ENCODE measurements around the gene TESK1.
"Not testable (repeated sequence)": the region's sequence is repeated elsewhere in the genome, so short reads cannot be mapped to it uniquely, and the experiment has no call there.

Gene TESK1

DNA sequence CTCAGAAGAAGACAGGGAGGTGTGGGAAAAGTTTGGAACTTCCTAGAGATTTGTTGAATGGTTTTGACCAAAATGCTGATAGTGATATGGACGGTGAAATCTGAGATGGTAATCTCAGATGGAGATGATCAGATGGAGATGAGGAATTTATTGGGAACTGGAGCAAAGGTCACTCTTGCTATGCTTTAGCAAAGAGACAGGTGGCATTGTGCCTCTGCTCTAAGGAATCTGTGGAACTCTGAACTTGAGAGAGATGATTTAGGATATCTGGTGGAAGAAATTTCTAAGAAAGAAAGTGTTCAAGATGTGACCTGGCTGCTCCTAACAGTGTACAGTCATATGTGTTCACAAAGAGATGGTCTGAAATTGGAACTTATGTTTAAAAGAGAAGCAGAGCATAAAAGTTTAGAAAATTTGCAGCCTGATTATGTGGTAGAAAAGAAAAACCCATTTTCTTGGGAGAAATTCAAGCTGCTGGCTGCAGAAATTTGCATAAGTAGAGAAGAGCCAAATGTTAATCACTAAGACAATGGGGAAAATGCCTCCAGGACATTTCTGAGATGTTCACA, 25.3 kb upstream of the TESK1 start:
- not testable (repeated sequence) for DNase-seq (ENCODE audit: low read depth in 2 of 2)

DNA sequence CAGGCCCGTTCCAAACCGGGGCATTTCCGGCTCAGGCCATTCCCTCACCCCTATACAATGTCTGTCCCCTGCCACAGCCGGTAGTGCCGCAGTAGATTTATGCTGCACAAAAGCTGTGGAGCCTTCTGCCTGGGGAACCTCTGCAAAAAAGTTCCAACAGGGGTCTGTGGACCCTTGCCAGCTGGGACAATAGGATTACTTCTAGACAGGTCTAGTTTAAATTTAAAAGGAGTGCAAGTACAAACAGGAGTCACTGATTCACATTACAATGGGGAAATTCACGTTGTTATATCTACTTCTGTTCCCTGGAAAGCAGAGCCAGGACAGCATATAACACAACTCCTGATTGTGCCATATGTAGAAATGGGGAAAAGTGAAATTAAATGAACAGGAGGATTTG, 21.5 kb upstream of the TESK1 start:
- not testable (repeated sequence) for DNase-seq (ENCODE audit: low read depth in 2 of 2)

DNA sequence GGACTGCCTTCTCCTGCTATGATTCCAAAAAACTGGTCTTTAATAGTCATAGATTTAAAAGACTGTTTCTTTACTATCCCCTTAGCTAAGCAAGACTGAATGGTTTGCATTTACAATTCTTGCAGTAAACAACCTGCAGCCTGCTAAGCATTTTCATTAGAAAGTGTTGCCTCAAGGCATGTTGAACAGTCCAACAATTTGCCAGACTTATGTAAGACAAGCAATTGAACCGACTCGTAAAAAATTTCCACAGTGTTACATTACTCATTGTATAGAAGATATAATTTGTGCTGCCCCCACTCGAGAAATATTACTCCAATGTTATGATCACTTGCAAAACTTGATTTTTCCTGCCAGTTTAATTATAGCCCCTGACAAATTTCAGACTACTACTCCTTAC, 20.4 kb upstream of the TESK1 start:
- not testable (repeated sequence) for DNase-seq (ENCODE audit: low read depth in 2 of 2)

DNA sequence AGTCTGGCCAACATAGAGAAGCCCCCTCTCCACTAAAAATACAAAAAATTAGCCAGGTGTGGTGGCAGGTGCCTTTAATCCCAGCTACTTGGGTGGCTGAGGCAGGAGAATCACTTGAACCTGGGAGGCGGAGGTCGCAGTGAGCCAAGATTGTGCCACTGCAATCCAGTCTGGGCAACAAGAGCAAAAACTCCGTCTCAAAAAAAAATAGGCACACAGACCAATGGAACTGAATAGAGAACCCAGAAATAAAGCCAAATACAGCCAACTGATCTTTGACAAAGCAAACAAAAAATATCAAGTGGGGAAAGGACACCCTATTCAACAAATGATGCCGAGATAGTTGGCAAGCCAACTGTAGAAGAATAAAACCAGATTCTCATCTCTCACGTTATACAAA, 16.6 kb upstream of the TESK1 start:
- DNase-seq (ENCODE audit: low read depth in 2 of 2), result not testable (repeated sequence)

DNA sequence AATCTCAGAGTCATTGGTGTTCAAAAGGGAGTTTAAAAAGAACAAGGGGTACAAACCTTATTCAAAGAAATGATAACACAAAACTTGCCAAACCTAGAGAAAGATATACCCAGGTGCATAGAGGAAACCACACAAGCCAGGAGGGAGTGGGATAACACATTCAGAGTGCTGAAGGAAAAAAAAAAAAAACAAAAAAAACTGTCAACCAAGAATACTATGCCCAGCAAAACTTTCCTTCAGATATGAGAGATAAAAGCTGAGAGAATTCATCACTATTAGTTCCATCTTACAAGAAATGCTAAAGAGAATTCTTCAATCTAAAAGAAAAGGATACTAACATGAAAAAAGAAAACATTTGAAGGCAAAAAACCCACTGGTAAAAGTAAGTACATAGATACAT, 11.5 kb upstream of the TESK1 start:
- DNase-seq (ENCODE audit: low read depth in 2 of 2), result no peak

DNA sequence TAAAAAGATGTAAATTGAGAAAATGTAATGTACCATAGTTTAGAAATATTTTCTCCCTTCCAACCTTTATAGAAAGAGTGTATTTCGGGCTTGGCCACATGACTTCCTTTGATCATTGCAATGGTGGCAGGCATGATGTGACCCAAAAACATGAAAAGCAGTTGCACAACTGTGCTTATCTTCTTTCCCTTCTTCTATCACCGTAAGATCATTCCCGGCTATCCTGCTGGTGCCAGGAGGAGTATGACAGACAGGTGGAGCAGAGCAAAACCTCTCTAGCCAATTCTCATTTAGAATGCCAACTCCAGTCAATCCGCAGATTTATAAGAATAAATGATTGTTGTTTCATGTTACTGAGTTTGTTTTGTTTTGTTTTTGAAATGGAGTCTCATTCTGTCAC, 10.6 kb upstream of the TESK1 start:
- DNase-seq (ENCODE audit: low read depth in 2 of 2), result no peak

DNA sequence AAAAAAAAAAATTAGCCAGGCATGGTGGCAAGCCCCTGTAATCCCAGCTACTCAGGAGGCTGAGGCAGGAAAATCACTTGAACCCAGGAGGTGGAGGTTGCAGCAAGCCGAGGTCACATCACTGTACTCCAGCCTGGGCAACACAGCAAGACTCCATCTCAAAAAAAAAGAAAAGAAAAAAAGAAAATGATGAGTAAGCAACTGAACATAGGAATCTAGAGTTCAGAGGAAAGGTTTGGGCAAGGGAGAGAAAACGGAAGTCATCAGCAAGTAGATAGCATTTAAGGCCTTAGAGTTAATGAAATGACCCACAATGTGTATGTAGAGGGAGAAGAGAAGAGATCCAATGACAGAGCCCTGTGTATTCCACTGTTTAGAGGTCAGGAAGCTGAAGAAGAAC, 8.2 kb upstream of the TESK1 start:
- DNase-seq (ENCODE audit: low read depth in 2 of 2), result not testable (repeated sequence)

DNA sequence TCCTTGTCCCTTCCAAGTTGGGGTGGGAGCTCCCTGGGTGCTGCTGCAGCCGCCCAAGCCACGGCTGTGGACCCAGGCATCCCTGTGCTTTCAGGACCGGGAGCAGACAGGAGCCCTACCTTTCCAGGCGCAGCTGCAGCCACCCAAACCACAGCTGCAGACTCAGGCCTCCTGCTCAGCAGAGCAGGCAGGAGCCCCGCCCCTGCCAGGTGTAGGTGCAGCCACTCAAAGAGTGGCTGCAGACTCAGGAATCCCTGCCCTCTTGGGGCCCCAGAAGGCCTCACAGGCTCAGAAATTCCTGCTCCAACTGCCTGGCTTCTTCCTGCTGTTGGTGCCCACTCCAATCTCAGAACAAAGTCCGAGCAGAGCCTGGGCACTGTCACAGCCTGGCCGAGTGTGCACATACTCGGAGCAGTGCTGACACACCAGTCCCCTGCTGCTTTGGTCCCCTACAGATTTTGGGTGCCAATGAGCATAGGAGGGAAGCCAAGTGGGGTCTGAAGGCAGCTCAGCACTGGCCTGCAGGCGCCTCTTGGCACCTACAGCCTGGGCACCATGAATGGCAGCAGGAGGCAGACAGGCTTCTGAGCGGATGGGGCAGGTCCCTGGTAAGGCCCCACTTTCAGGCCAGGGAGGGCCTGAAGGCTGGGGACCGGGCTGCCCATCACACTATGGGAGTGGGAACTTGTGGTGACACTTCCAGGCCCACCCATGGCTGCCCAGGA, 6.0 kb upstream of the TESK1 start:
- DNase-seq (ENCODE audit: low read depth in 2 of 2), result no peak

DNA sequence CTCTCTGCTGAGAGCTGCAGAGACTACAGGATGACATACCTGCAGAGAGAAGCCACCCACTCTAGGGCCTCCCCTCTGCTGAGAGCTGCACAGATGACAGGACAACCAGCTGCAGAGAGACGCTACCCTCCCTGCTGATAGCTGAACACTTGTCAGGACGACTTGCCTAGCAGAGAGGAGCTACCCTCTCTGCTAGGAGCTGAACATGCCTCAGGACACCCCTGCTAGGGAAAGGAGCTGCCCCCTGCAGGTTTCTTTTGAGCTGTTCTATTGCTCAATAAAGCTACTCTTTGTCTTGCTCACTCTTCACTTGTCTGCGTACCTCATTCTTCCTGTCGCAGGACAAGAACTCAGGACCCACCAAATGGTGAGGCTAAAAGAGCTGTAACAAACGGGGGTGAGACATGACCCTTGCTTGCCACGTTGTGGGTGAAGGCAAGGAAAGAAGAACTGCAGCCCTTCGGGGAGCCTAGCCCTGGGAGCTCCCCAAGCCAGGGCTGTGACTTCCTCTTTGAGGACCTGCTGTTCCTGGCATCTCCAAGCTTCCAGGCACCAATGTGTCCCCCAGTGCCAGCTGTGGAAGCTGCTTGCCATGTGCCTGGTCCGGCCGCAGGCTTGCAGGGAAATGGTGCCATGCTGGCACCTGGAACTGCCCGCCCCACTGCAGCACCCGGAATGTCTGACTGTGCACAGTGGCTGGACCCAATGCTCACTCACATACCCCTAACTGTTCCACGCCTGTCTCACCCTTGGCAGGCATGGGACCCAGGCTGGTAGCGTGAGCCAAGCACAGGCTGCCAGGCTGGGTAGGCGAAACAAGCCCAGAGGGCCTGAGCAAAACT, 5.1 kb upstream of the TESK1 start:
- DNase-seq (ENCODE audit: low read depth in 2 of 2), result no peak

DNA sequence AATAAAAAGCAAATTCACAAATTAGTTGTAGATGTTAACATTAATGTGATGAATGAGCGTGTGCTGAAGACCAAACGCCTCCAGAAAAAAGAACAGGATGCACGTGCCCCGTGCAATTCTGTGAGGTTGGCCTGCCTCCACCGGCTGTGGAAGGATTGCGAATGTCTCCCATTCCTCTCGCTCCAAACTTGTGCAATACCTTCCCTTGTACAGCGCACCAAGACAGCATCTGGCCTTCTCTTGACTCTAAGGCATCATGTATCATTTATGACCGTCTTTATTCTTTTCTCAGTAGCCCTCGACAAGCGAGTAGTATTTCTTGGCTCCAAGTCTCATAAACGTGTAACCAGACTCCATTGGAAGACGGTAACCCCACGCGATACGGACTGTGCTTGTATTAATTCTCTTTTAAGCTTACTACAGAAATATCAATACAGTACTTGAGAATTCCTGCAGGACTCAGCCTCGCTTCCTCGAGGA, 1.5 kb upstream of the TESK1 start:
- no peak for DNase-seq (ENCODE audit: low read depth in 2 of 2)

DNA sequence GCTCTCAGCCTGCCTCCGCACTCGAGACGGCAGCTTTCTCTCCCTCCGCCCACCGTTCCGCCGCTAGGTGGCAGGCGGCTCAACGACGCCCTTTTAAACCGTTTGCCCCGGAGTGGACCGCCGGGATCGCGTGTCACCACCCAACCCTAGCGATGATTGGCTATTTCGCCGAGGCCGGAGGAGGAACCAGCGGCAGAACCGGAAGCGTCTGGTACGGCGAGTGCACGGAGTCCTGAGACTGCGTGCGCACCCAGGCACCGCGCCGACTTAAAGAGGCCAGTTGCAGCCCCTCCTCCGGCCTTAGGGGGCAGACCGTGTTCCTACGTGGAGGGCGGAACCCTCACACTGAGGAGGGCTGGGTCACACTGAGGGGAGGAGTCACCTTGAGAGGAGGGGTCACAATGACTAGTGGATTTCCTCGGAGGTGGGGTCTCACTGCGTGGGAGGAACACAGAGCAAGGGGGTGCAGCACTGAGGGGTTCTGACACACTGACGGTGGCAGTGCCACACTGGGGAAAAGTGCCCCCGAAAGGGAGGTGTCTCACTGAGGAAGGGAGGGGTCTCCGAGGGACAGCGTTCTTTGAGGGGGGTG, 980 bp upstream of the TESK1 start:
- DNase-seq (ENCODE audit: low read depth in 2 of 2), result peak; percentile 98 to 99

DNA sequence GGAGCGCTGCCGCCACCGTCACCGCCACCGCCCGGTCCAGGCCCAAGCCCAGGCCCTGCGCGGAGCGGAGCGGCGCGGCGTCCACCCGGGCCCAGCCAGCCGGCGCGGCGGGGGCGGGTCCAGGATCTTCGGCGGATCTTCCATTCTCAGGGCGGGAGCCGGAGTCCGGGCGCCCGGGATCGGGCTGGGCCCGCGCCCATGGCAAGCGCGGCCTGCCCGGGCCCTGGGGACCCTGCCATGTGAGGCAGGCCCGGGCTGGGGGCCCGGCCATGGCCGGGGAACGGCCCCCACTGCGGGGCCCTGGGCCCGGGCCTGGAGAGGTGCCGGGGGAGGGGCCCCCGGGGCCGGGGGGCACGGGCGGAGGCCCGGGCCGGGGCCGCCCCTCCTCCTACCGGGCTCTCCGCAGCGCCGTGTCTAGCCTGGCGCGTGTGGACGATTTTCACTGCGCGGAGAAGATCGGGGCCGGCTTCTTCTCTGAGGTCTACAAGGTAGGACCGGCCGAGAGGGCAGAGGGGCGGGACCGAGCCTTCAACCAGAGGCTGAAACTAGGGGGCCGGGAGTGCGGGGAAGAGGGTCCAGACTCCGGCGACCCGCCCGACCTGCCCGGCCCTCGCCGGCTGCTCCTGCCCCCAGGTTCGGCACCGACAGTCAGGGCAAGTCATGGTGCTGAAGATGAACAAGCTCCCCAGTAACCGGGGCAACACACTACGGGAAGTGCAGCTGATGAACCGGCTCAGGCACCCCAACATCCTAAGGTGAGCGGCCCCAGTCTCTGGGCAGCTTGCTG, 482 bp downstream of the TESK1 start:
- no peak for DNase-seq (ENCODE audit: low read depth in 2 of 2)

DNA sequence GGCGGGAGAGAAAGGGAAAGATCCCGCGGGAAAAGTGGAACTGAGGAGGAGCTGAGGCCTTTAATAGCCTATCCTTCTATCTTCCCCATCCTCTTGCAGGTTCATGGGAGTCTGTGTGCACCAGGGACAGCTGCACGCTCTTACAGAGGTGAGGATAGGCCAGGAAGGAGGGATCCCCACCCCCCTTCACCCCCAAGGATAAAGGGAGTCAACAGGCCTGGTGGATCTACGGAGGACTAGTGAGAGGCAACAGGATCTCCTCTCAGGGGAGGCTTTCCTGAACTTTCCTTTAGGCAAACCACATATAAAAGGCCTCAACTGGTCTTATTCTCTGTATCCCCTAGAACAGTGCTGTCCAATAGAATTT, 1.1 kb downstream of the TESK1 start:
- no peak for DNase-seq (ENCODE audit: low read depth in 2 of 2)

DNA sequence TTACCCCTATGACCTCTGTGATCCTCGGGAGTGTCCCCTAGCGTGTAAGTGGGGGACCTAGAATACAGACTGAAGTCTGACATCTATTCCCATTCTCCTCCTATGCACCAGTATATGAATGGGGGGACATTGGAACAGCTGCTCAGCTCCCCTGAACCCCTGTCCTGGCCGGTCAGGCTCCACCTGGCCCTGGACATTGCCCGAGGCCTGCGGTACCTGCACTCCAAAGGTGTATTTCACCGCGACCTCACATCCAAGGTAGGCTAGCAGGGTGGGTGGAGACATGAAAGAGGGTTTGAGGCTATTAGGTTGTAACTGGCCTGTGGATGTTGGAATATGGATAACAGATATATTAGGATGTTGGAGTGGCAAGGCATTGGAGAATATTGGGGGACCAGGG, 1.7 kb downstream of the TESK1 start:
- no peak for DNase-seq (ENCODE audit: low read depth in 2 of 2)

DNA sequence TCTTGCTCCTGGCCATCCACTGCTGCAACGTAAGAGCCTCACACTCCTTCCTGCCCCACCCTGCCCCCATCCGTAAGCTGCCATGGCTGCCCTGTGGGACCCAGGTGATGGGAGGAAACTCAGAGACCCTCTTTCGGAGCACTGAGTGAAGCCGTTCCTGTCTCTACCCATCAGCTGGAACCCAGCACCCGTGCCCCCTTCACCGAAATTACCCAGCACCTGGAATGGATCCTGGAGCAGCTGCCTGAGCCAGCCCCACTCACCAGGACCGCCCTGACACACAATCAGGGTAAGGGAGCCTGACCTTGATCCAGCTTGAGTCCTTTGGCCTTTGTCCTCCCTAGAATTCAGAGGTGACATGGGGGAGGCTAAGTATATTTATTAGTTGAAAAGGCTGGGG, 3.2 kb downstream of the TESK1 start:
- DNase-seq (ENCODE audit: low read depth in 2 of 2), result no peak

DNA sequence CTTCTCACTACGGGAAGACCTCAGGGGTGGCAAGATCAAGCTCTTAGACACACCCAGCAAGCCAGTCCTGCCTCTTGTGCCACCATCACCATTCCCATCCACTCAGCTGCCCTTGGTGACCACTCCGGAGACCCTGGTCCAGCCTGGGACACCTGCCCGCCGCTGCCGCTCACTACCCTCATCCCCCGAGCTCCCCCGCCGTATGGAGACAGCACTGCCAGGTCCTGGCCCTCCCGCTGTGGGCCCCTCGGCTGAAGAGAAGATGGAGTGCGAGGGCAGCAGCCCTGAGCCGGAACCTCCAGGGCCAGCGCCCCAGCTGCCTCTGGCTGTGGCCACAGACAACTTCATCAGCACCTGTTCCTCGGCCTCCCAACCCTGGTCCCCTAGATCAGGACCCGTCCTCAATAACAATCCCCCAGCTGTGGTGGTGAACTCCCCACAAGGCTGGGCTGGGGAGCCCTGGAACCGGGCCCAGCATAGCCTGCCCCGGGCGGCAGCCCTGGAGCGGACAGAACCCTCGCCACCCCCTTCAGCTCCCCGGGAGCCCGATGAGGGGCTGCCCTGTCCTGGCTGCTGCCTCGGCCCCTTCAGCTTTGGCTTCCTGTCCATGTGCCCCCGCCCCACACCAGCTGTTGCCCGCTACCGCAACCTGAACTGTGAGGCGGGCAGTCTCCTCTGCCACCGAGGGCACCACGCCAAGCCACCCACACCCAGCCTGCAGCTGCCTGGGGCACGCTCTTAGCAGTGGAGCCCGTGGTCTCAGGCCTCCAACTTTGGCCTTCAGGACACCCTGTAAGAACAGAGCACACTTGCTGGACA, 4.1 kb downstream of the TESK1 start:
- no peak for DNase-seq (ENCODE audit: low read depth in 2 of 2)

DNA sequence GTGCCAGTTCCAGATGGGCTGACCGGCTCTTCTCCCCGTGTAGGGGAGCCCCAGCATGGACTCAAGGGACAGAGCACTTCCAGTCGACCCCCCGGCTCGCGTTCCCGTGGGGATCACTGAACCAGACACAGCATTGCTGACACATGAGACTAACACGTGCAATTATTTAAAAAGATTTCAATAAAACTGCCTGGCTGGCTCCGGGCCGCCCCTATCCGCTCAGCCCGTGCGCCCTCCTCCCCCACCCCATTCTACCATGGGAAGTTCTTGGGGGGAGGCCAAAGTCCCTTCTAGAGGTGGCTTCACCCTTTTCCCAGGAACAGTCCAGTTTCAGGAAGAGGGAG, 4.7 kb downstream of the TESK1 start:
- DNase-seq (ENCODE audit: low read depth in 2 of 2), result no peak

DNA sequence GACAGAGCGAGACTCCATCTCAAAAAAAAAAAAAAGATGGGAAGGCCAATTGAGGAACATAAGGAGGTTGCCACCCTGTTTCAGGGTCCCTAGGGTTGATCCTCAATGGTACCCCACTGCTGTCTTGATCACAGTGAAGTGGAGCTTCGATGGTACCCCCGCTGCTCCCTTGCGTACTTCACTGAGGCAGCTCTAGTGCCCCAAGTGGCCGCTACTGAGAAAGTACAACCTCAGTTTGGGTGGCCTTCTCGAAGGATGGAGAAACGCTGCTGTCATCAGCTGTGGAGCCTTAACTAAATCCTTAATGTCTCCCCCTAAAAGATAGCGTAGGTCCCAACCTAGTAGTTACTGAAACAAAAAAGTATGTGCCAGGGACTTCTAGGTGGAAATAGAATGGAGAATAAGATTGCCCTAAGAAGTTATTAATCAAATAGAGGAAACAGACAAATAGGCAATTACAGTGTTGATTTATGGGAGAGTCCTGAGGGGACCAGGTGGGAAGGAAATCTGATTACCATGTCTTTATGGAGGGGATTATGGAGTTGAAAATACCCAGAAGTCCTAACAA, 6.3 kb downstream of the TESK1 start:
- peak; percentile 26 to 27 for DNase-seq (ENCODE audit: low read depth in 2 of 2)

DNA sequence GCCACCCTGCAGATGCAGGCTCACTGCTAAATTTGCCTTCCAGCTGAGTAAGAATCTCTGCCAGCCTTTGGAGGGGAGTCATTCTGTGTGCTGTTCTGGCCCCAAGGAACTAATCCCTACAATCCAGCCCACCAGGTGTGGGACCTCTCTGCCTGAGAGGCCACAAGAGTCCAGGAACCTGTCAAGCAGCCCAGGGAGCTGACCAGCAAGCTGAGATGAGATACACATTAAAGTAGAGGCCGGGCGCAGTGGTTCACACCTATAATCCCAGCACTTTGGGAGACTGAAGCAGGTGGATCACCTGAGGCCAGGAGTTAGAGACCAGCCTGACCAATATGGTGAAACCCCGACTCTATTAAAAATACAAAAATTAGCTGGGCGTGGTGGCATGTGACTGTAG, 7.0 kb downstream of the TESK1 start:
- DNase-seq (ENCODE audit: low read depth in 2 of 2), result not testable (repeated sequence)

DNA sequence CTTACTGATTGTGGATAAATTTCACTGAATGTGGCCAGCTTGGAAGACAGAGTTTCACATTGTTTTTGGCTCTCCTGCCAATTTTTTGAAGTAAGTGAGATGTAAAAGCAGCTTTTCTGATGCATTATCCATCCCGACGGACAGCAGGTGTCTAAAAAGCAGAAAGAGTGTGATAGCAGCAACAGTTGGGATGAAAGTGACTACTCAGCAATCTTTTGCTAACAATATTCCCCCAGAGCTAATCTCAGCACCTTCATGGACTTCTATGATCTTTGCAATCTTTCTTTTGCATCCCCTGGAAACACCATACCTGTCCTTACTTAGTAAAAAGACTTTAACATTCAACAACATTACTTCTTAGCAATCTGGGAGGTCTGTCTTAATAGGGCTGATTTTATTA, 7.8 kb downstream of the TESK1 start:
- no peak for DNase-seq (ENCODE audit: low read depth in 2 of 2)

All from stimulated activated CD8-positive, alpha-beta memory T cell treated with anti-CD3 and anti-CD28 coated beads, Interleukin-2, amount 100 ng/mL, for 1 hour (primary cell).